GM12878 (cell line): ENCODE results near the gene COL9A3. TPM values are rescaled to one million over a fixed set of nuclear protein-coding genes. Genes with fewer than 3 reads are reported as not detected.

Experiments
- ATAC-seq: fragments of 200-7000 bp; cut with Tn5 transposase; 3 replicates; pipeline ENCODE4 v1.9.1; 2020; ENCODE audit warnings: mild to moderate bottlenecking, moderate library complexity
- BruUV-seq: library from RNA; stranded (reverse); fragments of 400-500 nt; replicated peaks from 2 replicates; lab custom pipeline; 2021; lab: Mats Ljungman, UMichigan
- CTCF ChIA-PET: fragments of 300-600 bp; sonication (Branson Sonifier 250); formaldehyde crosslinking; extraction: SDS; loops from one replicate; lab custom pipeline; 2021; ENCODE audit warnings: inconsistent platforms; lab: Yijun Ruan, JAX
- POLR2A ChIA-PET: fragments of 350-600 bp; formaldehyde crosslinking; extraction: SDS; loops from one replicate; lab custom pipeline; 2021; ENCODE audit warnings: inconsistent platforms; lab: Charles Lee
- RAD21 ChIA-PET: fragments of 300-600 bp; sonication (Branson Sonifier 250); formaldehyde crosslinking; loops from one replicate; lab custom pipeline; 2023; ENCODE audit warnings: antibody characterized with exemption; ENCODE audit not compliant: unreplicated experiment; lab: Charles Lee
- SMC1A ChIA-PET: fragments of 300-600 bp; sonication (Branson Sonifier 250); formaldehyde crosslinking; loops from one replicate; lab custom pipeline; 2023; ENCODE audit not compliant: unreplicated experiment, uncharacterized antibody; lab: Charles Lee
- DNase-seq: peaks from one replicate; pipeline ENCODE4 v3.0.0-alpha.2; 2011; ENCODE audit warnings: low read depth, low spot score
- FAIRE-seq: peaks from 3 replicates; lab custom pipeline; 2011; peaks lifted over from hg19 to GRCh38; lab: Jason Lieb, UNC
- H2AFZ ChIP-seq: 2 replicates; pipeline ENCODE4 v1.6.0; 2011; ENCODE audit warnings: low read depth, low read length, control low read depth; ENCODE audit not compliant: control insufficient read depth
- H3K27ac ChIP-seq: 2 replicates; pipeline ENCODE4 v1.5.1; 2011; ENCODE audit warnings: control low read depth; ENCODE audit not compliant: control insufficient read depth, insufficient read depth
- H3K27me3 ChIP-seq, 2 experiments: replicated peaks in 1 of 2; 2 replicates each; pipeline versions ENCODE4 v1.6.0 to v1.6.1; 2011; ENCODE audit warnings: low read length in 1 of 2; ENCODE audit not compliant: control insufficient read depth in 2 of 2, insufficient read depth in 2 of 2
- H3K36me3 ChIP-seq, 2 experiments: 2 replicates each; pipeline ENCODE4 v1.5.1; 2011; ENCODE audit warnings: low read length in 1 of 2; ENCODE audit not compliant: control insufficient read depth in 2 of 2, insufficient read depth in 2 of 2
- H3K4me1 ChIP-seq: 2 replicates; pipeline ENCODE4 v1.6.1; 2011; ENCODE audit warnings: mild to moderate bottlenecking, low read length, moderate library complexity, mixed read lengths; ENCODE audit not compliant: control insufficient read depth, insufficient read depth
- H3K4me2 ChIP-seq: 2 replicates; pipeline ENCODE4 v1.6.0; 2011; ENCODE audit warnings: control low read depth; ENCODE audit not compliant: control insufficient read depth, insufficient read depth
- H3K4me3 ChIP-seq: fragments of 200-600 bp; sonication (generic); 2 replicates; pipeline ENCODE4 v1.5.1; 2016
- H3K79me2 ChIP-seq: 2 replicates; pipeline ENCODE4 v1.6.0; 2011; ENCODE audit warnings: low read length; ENCODE audit not compliant: control insufficient read depth, insufficient read depth
- H3K9ac ChIP-seq: 2 replicates; pipeline ENCODE4 v1.8.0; 2011; ENCODE audit warnings: low read length, control low read depth, mixed read lengths; ENCODE audit not compliant: control insufficient read depth, insufficient read depth
- H3K9me3 ChIP-seq: replicated peaks from 3 replicates; pipeline ENCODE4 v1.5.1; 2011; ENCODE audit warnings: mild to moderate bottlenecking, low read length; ENCODE audit not compliant: control insufficient read depth, insufficient read depth
- H4K20me1 ChIP-seq: 2 replicates; pipeline ENCODE4 v1.6.0; 2011; ENCODE audit not compliant: control insufficient read depth, insufficient read depth
- E2F4 ChIP-seq: IDR thresholded peaks from 2 replicates; pipeline ENCODE4 v1.6.1; 2012; ENCODE audit warnings: low read depth, low read length, improper control_type of control experiment
- MEF2A ChIP-seq: IDR thresholded peaks from 2 replicates; pipeline ENCODE4 v1.6.1; 2011; ENCODE audit warnings: low read depth, mild to moderate bottlenecking, low read length, moderate library complexity; ENCODE audit not compliant: insufficient read depth
- SKIL ChIP-seq: fragments of 450-650 bp; IDR thresholded peaks from 2 replicates; pipeline ENCODE4 v1.6.1; 2017; ENCODE audit warnings: mild to moderate bottlenecking, low read depth, inconsistent platforms; ENCODE audit not compliant: poor library complexity, severe bottlenecking
- USF2 ChIP-seq: IDR thresholded peaks from 2 replicates; pipeline ENCODE4 v1.6.1; 2011; ENCODE audit warnings: low read depth, low read length, improper control_type of control experiment, borderline replicate concordance
- ZBED1 ChIP-seq: IDR thresholded peaks from 2 replicates; pipeline ENCODE4 v1.6.1; 2016; ENCODE audit warnings: borderline replicate concordance
- WGBS: methylation state at CpG from one replicate; pipeline ENCODE4 v1.1.6; 2016; ENCODE audit warnings: low lambda C conversion rate; ENCODE audit not compliant: insufficient replicate concordance, insufficient coverage; ENCODE audit errors: missing lambda C conversion rate; 5-methylcytosine and 5-hydroxymethylcytosine counted together
- in situ Hi-C: fragments of 300-500 bp; cut with MboI; formaldehyde crosslinking; loops from 9 replicates; pipeline ENCODE4 v1.14.3; 2018; ENCODE audit warnings: mixed read lengths
- intact Hi-C: fragments of 100-400 bp; cut with micrococcal nuclease; formaldehyde crosslinking; loops from one replicate; pipeline ENCODE4 v1.14.2; 2022; ENCODE audit not compliant: unreplicated experiment
- polyA plus RNA-seq, 11 experiments: library from polyadenylated mRNA; depleted of rRNA in 4 of 11; unstranded in 6 of 11; stranded (reverse) in 5 of 11; fragments of >200 nt; fragmentation: Nextera tagmentation in 4 of 11; fragmentation: Illumina TruSeq in 1 of 11; extraction: Ambion mirVana in 4 of 11; extraction: Trizol in 1 of 11; gene quantifications; 1 replicate in 1 of 11; 2 replicates in 10 of 11; pipeline versions ENCODE4 v1.2.1 to v1.2.3, GENCODE V29; 2011 to 2016; ENCODE audit warnings: inconsistent platforms in 2 of 11, missing spikeins in 2 of 11, low read depth in 1 of 11
- total RNA-seq, 4 experiments: library from RNA; depleted of rRNA in 3 of 4; stranded (reverse); fragments of >200 nt in 3 of 4; fragmentation: Illumina TruSeq in 1 of 4; extraction: Trizol in 1 of 4; gene quantifications; 2 replicates each; pipeline versions ENCODE4 v1.2.1 to v1.2.3, GENCODE V29; 2013 to 2021

COL9A3 gene
- total and polyA plus RNA-seq, 10 of the 15 experiments (the other 5 are each of a cell fraction or from before 2014, with no cell fraction given), result 0.09 to 1.7 (median 0.63) TPM; not detected in 1

- no peak for TF ChIP-seq SKIL
These were observed 6.2 kb downstream of the COL9A3 start (continued) for GRCh38 chr20:62822788-62823651.

GRCh38 chr20:62823688-62824475 lies 7.0 kb downstream of the COL9A3 start:
- in situ Hi-C loops, result no loop called here
- H3K79me2 ChIP-seq, result no peaks in the 10 kb centered on the region

More at GRCh38 chr20:62823688-62824475, 7.0 kb downstream of the COL9A3 start:
- Histone ChIP-seq H4K20me1 (no peaks in the 10 kb centered on the region), H3K4me3 (no peak overlapping the region), H3K27me3 (0 out of 4 replicates have a peak, but pooled peaks cover 0 to 1% of the 10 kb centered on the region in 2 experiments), H3K36me3 (no peaks in the 10 kb centered on the region), H3K9ac (no peak overlapping the region), H3K4me2 (no peak overlapping the region), H3K27ac (no peak overlapping the region), H2AFZ (no peak overlapping the region), H3K4me1 (0 out of 2 replicates have a peak, but pooled peaks cover 2% of the 10 kb centered on the region), H3K9me3 (no peaks in the 10 kb centered on the region)
- no peak for ATAC-seq
- CTCF ChIA-PET, result interaction anchor here (0.9 to 2.2 kb wide), 11 partner anchors 8 to 356 kb away, joined by 3 to 14 read pairs (median 5); no protein-coding TSS in a partner anchor
- intact Hi-C loops, result loop anchor here (2.0 kb wide), 1 partner anchor 77 kb away; no protein-coding TSS in a partner anchor
- SMC1A ChIA-PET, result interaction anchor here (1.1 to 1.5 kb wide), 3 partner anchors 25 to 75 kb away, joined by 4 to 9 read pairs (median 5); no protein-coding TSS in a partner anchor
- POLR2A ChIA-PET, result interaction anchor here (1.4 kb wide), 1 partner anchor 38 kb away, joined by 6 read pairs; the partner anchor contains the start of gene TCFL5
- DNase-seq, result no peak
- WGBS, result 80% methylated on average over 31 of the region's 38 CpGs
- no peak for TF ChIP-seq USF2
- TF ChIP-seq E2F4, result no peak
- no peak for TF ChIP-seq ZBED1
- no peak for TF ChIP-seq MEF2A
- FAIRE-seq, result no peak
- RAD21 ChIA-PET, result interaction anchor here (0.9 to 1.7 kb wide), 7 partner anchors 30 to 357 kb away, joined by 3 to 11 read pairs (median 4); no protein-coding TSS in a partner anchor
- BruUV-seq, result no TSS peak
